H1 (cell line): ENCODE results near the gene TUBGCP2. TPM values are rescaled to one million over a fixed set of nuclear protein-coding genes. Genes with fewer than 3 reads are reported as not detected.

Experiments
- ATF3 ChIP-seq: IDR thresholded peaks from 2 replicates; pipeline ENCODE4 v1.6.1; 2011; ENCODE audit warnings: low read depth, mild to moderate bottlenecking, low read length; ENCODE audit not compliant: insufficient read depth
- JUN ChIP-seq: IDR thresholded peaks from 2 replicates; pipeline ENCODE4 v1.6.1; 2011; ENCODE audit warnings: low read depth, mild to moderate bottlenecking, improper control_type of control experiment, low read length
- SP4 ChIP-seq: IDR thresholded peaks from 2 replicates; pipeline ENCODE4 v1.6.1; 2012; ENCODE audit warnings: low read length, inconsistent platforms
- TAF7 ChIP-seq: optimal IDR thresholded peaks from 2 replicates; pipeline ENCODE3; 2011; ENCODE audit warnings: low read depth, mild to moderate bottlenecking, inconsistent platforms, low read length, moderate library complexity, borderline replicate concordance
- polyA plus RNA-seq, 7 experiments: library from polyadenylated mRNA; depleted of rRNA in 3 of 7; stranded (reverse) in 5 of 7; unstranded in 2 of 7; fragments of >200 nt in 5 of 7; fragments of 200-250 nt in 2 of 7; gene quantifications; 1 replicate in 5 of 7; 2 replicates in 1 of 7; 4 replicates in 1 of 7; pipeline versions ENCODE4 v1.2.1 to v1.2.3, GENCODE V29; 2011 to 2013; ENCODE audit warnings: missing spikeins in 2 of 7, mixed read lengths in 2 of 7
- total RNA-seq: library from RNA; stranded (reverse); fragmentation: NEBNext Ultra II Directional; extraction: Animal tissue kit (Norgen Biotek cat#: 25700); gene quantifications from 2 replicates; pipeline ENCODE4 v1.2.1, GENCODE V29; 2021

The TUBGCP2 gene
- total and polyA plus RNA-seq, 2 of the 8 experiments (the other 6 are each of a cell fraction or from before 2014, with no cell fraction given): 34.9 to 51.9 TPM

- TF ChIP-seq ATF3 (no peak), TAF7 (no peak), SP4 (no peak), JUN (no peak)
- TF ChIP-seq, all 59 proteins: peak for 0
Observed at GRCh38 chr10:133355266-133355665, 46.6 kb upstream of the TUBGCP2 start (continued).
